ENCODE data around the gene NAALADL2. TPM values are rescaled to one million over a fixed set of nuclear protein-coding genes. Genes with fewer than 3 reads are reported as not detected.

NAALADL2 gene
- total RNA-seq, 4 donors from 2014 or later = 0.26 to 218 (median 17.4) TPM

DNA sequence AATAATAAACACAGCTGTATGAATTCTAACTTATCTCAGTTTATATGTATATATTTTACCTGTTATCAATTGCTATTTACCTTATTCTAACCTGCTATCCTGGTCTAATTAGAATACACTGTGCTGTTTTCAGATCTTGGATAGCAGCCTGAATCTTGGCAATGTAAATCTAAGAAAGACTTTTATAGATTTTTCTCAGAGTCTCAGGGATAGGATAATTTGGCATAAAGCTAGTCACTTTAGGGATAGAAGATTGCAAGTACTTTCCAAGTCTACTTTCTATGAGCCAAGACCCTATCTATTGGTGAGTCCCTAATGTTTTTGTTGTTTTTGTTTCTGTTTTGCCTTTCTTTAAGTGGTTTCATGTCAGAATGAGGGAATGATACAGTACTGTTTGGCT lies 695.7 kb downstream of the NAALADL2 start:
- no peak for DNase-seq
- Histone ChIP-seq H3K27me3 (no peaks in the 10 kb centered on the region), H3K9me3 (no peaks in the 10 kb centered on the region), H3K4me1 (no peaks in the 10 kb centered on the region), H3K36me3 (no peaks in the 10 kb centered on the region), H3K27ac (no peak overlapping the region), H3K4me3 (no peak overlapping the region)
- TF ChIP-seq POLR2A (IDR thresholded peaks at IDR 0.05) = no peak
- TF ChIP-seq, protein P1, sequence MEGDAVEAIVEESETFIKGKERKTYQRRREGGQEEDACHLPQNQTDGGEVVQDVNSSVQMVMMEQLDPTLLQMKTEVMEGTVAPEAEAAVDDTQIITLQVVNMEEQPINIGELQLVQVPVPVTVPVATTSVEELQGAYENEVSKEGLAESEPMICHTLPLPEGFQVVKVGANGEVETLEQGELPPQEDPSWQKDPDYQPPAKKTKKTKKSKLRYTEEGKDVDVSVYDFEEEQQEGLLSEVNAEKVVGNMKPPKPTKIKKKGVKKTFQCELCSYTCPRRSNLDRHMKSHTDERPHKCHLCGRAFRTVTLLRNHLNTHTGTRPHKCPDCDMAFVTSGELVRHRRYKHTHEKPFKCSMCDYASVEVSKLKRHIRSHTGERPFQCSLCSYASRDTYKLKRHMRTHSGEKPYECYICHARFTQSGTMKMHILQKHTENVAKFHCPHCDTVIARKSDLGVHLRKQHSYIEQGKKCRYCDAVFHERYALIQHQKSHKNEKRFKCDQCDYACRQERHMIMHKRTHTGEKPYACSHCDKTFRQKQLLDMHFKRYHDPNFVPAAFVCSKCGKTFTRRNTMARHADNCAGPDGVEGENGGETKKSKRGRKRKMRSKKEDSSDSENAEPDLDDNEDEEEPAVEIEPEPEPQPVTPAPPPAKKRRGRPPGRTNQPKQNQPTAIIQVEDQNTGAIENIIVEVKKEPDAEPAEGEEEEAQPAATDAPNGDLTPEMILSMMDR (IDR thresholded peaks at IDR 0.05) = no peak
- intact Hi-C loops (cut with DNase I; ENCODE audit: low total_unique reads) = no loop called here

DNA sequence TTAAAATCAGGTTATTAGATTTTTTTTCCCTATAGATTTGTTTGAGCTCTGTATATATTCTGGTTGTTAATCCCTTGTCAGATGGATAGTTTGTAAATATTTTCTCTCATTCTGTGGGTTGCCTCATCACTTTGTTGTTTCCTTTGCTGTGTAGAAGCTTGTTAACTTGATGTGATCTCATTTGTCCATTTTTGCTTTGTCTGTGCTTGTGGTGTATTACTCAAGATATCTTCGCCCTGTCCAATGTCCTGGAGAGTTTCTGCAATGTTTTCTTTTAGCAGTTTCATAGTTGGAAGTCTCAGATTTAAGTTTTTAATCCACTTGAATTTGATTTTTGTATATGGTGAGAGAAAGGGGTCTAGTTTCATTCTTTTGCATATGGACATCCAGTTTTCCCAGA lies 699.1 kb downstream of the NAALADL2 start:
- Histone ChIP-seq H3K4me3 (no peak overlapping the region), H3K9me3 (no peaks in the 10 kb centered on the region), H3K27ac (no peak overlapping the region), H3K27me3 (no peaks in the 10 kb centered on the region), H3K36me3 (no peaks in the 10 kb centered on the region), H3K4me1 (no peaks in the 10 kb centered on the region)
- intact Hi-C loops (cut with DNase I; ENCODE audit: low total_unique reads) = no loop called here
- TF ChIP-seq, protein P1 (IDR thresholded peaks at IDR 0.05) = no peak
- no peak for TF ChIP-seq POLR2A (IDR thresholded peaks at IDR 0.05)
- no peak for DNase-seq

DNA sequence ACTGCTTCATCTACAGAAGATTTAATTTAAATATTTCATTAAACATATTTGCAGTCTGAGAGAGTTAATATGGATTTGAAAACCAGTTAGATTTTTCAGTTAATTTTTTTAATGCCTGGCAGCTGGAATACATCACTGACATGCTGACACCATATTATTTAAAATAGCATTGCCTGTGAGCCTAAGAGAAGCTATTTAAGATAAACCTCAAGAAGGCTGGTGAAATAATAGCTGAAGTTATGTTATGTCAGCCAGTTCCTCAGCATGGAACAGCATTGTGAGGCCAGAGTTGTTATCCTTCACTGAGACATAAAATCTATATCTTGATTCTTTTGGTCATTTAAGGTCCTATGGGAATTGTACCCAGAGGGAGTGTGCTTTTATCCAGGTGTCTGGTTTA lies 705.2 kb downstream of the NAALADL2 start:
- H3K36me3 ChIP-seq = no peaks in the 10 kb centered on the region
- intact Hi-C loops (cut with DNase I; ENCODE audit: low total_unique reads) = no loop called here
- no peak overlapping the region for H3K27ac ChIP-seq
- no peaks in the 10 kb centered on the region for H3K27me3 ChIP-seq
- H3K4me1 ChIP-seq = no peaks in the 10 kb centered on the region
- DNase-seq = no peak
- no peaks in the 10 kb centered on the region for H3K9me3 ChIP-seq
- TF ChIP-seq, protein P1 (IDR thresholded peaks at IDR 0.05) = no peak
- no peak for TF ChIP-seq POLR2A (IDR thresholded peaks at IDR 0.05)
- H3K4me3 ChIP-seq = no peak overlapping the region

DNA sequence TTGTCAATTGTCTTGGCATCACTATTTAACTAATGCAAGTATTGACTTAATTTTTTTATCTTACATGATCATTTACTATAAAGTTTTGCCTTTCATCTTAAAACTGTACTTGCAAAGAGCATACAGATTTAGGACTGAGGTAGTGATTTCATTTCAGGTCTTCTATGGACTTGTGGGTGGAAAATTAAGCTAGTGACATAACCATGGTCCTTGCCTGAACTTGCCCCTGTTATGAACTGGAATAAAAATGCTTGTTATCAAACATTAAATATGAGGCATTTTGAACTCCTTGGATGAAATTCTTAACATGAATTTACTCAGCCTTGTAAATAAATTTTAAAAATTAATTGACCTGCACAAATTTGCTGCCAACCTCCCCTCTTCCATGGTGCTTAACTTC lies 712.0 kb downstream of the NAALADL2 start:
- intact Hi-C loops (cut with DNase I; ENCODE audit: low total_unique reads) = no loop called here
- Histone ChIP-seq H3K4me1 (no peaks in the 10 kb centered on the region), H3K36me3 (no peaks in the 10 kb centered on the region), H3K4me3 (no peak overlapping the region), H3K27me3 (no peaks in the 10 kb centered on the region), H3K9me3 (no peaks in the 10 kb centered on the region), H3K27ac (no peak overlapping the region)
- no peak for DNase-seq
- TF ChIP-seq, protein P1 (IDR thresholded peaks at IDR 0.05) = no peak
- TF ChIP-seq POLR2A (IDR thresholded peaks at IDR 0.05) = no peak

DNA sequence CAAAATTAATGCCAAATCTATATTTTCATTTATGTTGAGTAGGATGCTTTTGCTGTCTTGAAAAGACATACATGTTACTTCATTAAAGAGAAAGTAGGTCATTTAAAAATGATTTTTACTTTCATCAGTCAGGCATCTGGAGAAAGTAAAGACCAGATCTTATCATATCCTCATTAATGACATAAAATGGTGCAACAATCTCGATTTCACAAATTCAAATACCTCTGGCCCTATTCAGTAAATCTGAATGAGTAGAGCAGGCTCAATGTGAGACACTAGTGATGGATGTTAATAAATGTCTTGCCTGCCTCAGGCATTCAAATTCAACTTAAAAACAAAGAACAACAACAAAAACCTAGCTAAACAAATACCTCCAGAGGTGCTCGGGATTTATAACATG lies 714.1 kb downstream of the NAALADL2 start:
- no peak for DNase-seq
- Histone ChIP-seq H3K4me1 (no peaks in the 10 kb centered on the region), H3K36me3 (no peaks in the 10 kb centered on the region), H3K4me3 (no peak overlapping the region), H3K27me3 (no peaks in the 10 kb centered on the region), H3K9me3 (no peaks in the 10 kb centered on the region), H3K27ac (no peak overlapping the region)
- TF ChIP-seq POLR2A (IDR thresholded peaks at IDR 0.05) = no peak
- TF ChIP-seq, protein P1 (IDR thresholded peaks at IDR 0.05) = no peak
- intact Hi-C loops (cut with DNase I; ENCODE audit: low total_unique reads) = no loop called here

Data from uterus (tissue), 4 donors.